ENCODE results near the gene PDXP.

- TF ChIP-seq SMC3 (conservative IDR thresholded peaks at IDR 0.05; ENCODE audit: poor library complexity) (no peak), POLR2AphosphoS5 (IDR thresholded peaks at IDR 0.05) (no peak)
- TF ChIP-seq, protein P1, sequence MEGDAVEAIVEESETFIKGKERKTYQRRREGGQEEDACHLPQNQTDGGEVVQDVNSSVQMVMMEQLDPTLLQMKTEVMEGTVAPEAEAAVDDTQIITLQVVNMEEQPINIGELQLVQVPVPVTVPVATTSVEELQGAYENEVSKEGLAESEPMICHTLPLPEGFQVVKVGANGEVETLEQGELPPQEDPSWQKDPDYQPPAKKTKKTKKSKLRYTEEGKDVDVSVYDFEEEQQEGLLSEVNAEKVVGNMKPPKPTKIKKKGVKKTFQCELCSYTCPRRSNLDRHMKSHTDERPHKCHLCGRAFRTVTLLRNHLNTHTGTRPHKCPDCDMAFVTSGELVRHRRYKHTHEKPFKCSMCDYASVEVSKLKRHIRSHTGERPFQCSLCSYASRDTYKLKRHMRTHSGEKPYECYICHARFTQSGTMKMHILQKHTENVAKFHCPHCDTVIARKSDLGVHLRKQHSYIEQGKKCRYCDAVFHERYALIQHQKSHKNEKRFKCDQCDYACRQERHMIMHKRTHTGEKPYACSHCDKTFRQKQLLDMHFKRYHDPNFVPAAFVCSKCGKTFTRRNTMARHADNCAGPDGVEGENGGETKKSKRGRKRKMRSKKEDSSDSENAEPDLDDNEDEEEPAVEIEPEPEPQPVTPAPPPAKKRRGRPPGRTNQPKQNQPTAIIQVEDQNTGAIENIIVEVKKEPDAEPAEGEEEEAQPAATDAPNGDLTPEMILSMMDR (IDR thresholded peaks at IDR 0.05; ENCODE audit: poor library complexity, severe bottlenecking): no peak
These were observed 25.4 kb upstream of the PDXP start for GRCh38 chr22:37633089-37633624.

Data from neural cell (in vitro differentiated cells).